Mesodermal cell (in vitro differentiated cells): ENCODE measurements around the gene MYO1D.

Experiments used
- H3K27ac ChIP-seq: 2 replicates; pipeline ENCODE4 v1.7.0; 2013; ENCODE audit warnings: mild to moderate bottlenecking, low read depth, low read length, moderate library complexity; ENCODE audit not compliant: severe bottlenecking
- H3K36me3 ChIP-seq: 2 replicates; pipeline ENCODE4 v1.7.1; 2013; ENCODE audit warnings: mild to moderate bottlenecking, low read length, moderate library complexity; ENCODE audit not compliant: control insufficient read depth, insufficient read depth
- H3K4me1 ChIP-seq: one replicate; pipeline ENCODE4 v1.7.1; 2013; ENCODE audit warnings: mild to moderate bottlenecking, low read length; ENCODE audit not compliant: insufficient read depth, control insufficient read depth, poor library complexity, severe bottlenecking
- H3K4me3 ChIP-seq: 2 replicates; pipeline ENCODE4 v1.7.0; 2013; ENCODE audit warnings: low read length, control low read depth, mild to moderate bottlenecking; ENCODE audit not compliant: insufficient read depth, poor library complexity, severe bottlenecking; ENCODE audit errors: extremely low read depth
- H3K9me3 ChIP-seq: 2 replicates; pipeline ENCODE4 v1.7.1; 2013; ENCODE audit warnings: mild to moderate bottlenecking, low read length, moderate library complexity; ENCODE audit not compliant: control insufficient read depth
- WGBS, 2 experiments: methylation state at CpG; one replicate each; pipeline ENCODE4 v1.1.5; 2013; ENCODE audit warnings: missing lambda C conversion rate in 2 of 2; ENCODE audit not compliant: insufficient coverage in 2 of 2; 5-methylcytosine and 5-hydroxymethylcytosine counted together

MYO1D gene

DNA sequence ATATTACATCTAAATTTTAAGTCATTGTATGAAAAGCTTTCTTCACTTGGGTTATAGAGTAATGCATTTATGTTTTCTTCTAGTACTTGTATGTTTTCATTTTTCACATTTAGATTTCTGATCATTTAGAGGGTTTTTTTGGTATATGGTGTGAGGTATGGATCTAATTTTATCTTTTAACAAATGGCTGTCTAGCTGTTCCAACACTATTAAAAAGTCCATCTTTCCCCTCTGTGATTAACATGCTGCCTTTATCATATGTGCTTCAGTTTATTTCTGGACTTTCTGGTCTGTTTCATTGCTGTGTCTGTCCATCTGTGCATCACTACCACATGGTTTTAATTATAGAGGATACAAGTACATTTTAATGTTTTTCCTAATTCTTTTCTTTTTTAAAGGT, 163.8 kb downstream of the MYO1D start:
- no peak overlapping the region for H3K4me3 ChIP-seq

DNA sequence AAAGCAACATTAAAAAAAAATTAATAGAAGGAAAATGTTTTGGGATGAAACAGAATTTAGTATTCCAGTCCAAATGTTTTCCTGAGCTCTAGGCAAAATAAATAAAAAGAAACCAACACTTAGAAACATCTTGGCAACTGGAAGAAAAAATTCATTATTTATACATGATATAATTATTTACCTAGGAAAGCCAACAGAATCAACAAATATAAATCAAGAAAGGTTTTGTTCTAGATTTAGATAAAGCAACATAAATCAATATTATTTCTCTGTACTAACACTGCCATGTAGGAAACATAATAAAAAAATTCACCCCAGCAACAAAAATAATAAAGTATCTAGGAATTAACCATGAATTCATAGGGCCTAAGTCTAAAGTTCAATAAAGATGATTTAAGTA, 167.4 kb downstream of the MYO1D start:
- Histone ChIP-seq H3K4me1 (no peaks in the 10 kb centered on the region), H3K36me3 (no peaks in the 10 kb centered on the region), H3K4me3 (no peak overlapping the region), H3K27ac (no peak overlapping the region), H3K9me3 (no peaks in the 10 kb centered on the region)

More for the DNA sequence above, 163.8 kb downstream of the MYO1D start:
- no peaks in the 10 kb centered on the region for H3K9me3 ChIP-seq
- no peaks in the 10 kb centered on the region for H3K4me1 ChIP-seq
- no peaks in the 10 kb centered on the region for H3K36me3 ChIP-seq
- H3K27ac ChIP-seq, result no peak overlapping the region

DNA sequence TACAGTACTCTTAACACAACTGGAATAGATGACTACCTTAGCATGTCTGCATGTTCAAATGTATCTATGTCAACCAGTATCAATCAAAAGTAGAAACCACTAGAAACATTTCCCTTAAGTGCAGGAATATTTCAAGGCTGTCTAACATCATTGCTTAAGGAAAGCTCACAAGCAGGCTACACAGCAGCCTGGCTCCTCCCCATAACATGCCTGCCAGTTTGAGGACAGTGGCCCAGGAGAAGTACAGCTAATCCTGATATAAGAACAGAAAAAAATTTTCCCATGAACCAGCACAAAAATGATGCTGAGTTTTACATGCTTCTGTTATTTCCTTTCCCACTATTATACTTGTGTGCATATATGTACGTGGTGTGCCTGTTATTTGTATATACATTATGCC, 175.1 kb downstream of the MYO1D start:
- H3K4me3 ChIP-seq, result no peak overlapping the region
- no peak overlapping the region for H3K27ac ChIP-seq
- no peaks in the 10 kb centered on the region for H3K4me1 ChIP-seq
- no CpG with 5 or more reads among the region's 1 CpG for WGBS, 2 experiments
- H3K36me3 ChIP-seq, result no peaks in the 10 kb centered on the region
- no peaks in the 10 kb centered on the region for H3K9me3 ChIP-seq

DNA sequence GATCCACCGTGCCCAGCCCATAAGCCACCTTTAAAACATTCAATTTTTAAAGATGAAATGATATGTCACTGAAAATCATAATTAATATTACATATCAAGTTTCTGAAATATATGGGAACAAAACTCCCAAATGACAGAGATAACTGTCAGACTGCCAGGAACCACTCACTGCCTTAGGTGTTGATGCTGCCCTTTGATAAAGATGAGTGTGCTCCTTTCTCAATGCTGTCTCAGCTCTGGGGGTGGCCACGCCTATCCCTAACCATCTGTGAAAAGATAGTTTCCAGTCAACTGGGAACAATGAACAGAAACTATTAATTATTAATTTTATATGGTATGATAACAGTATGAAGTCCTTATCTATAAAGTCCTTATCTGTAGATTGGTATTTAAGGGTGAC, 177.7 kb downstream of the MYO1D start:
- no peaks in the 10 kb centered on the region for H3K4me1 ChIP-seq
- H3K36me3 ChIP-seq, result no peaks in the 10 kb centered on the region
- no peak overlapping the region for H3K27ac ChIP-seq
- no peak overlapping the region for H3K4me3 ChIP-seq
- no CpG with 5 or more reads among the region's 2 CpGs for WGBS, 2 experiments
- H3K9me3 ChIP-seq, result no peaks in the 10 kb centered on the region

DNA sequence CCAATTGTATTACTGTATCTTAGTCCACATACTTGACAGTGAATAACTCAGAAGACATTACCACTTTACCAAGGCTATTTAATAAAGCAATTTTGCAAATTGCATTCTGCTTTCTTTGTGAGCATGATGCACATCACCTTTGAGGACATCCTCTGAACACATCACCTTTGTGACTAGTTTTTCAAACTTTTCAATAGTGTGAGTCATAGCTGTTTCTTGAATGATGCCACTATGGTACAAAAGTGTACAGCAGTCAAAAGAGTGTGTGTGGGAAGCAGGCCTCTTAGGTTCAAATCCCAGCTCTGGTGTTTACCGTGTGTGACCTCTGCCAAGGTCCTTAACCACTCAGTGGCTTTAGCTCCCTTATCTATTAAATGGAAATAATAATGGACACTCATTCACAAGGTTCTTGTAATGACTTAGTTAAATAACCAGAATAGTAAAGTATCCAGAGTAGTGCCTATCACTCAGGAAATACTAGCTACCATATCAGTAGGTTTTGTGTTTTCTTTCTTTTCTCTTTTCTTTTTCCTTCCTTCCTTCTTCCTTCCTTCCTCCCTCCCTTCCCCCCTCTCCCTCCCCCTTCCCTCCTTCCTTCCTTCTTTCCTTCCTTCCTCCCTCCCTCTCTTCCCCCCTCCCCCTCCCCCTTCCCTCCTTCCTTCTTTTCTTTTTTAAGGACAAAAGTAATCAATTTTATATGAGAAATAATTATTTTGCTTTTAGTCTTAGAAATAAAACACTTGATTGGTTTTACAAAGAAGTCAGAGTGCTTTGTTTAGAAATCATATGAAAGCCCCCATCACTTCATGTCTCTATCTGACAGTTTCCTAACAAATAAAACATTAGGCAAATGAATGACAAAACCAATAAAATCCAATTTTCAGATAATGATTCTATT, 178.9 kb downstream of the MYO1D start:
- Histone ChIP-seq H3K9me3 (no peaks in the 10 kb centered on the region), H3K27ac (no peak overlapping the region), H3K36me3 (no peaks in the 10 kb centered on the region), H3K4me3 (no peak overlapping the region), H3K4me1 (no peaks in the 10 kb centered on the region)
- WGBS, 2 experiments, result no CpG with 5 or more reads among the region's 1 CpG

DNA sequence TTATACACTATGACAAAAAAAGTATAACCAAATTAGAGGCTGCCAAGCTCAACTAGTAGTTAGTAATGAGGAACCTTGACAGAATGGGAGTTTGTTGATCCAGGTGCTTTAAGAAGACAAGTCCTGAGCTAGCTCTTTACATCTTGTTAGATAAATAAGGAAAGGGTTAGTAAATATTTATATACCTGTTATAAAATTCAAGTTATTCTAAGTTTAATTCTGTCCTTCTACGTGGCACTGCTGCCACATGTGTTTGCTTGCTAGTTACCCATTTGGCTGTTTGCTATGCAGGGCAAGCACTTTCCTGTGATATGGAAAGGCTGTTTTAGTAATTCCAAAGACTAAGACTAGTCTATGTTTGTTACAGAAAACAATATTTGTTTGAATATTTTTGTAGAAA, 180.5 kb downstream of the MYO1D start:
- Histone ChIP-seq H3K9me3 (no peaks in the 10 kb centered on the region), H3K36me3 (no peaks in the 10 kb centered on the region), H3K27ac (no peak overlapping the region), H3K4me3 (no peak overlapping the region), H3K4me1 (no peaks in the 10 kb centered on the region)
- WGBS, 2 experiments, result no CpG with 5 or more reads among the region's 1 CpG

DNA sequence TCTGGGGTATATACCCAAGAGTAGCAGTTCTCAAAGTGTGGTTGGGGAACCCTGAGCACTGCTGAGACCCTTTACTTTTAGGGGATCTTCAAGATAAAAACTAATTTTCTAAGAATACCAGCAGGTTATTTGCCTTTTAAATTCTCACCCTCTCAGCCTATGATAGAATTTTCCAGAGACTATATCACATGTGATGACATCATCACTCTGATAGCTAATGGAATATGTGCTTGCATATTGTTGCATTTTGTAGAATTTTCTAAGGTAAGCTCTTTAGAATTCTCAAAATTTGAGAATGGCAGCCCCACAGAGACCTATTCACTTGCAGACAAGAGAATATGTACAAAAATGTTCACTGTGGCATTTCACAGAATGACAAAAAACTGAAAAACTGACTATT, 181.1 kb downstream of the MYO1D start:
- Histone ChIP-seq H3K9me3 (no peaks in the 10 kb centered on the region), H3K4me3 (no peak overlapping the region), H3K36me3 (no peaks in the 10 kb centered on the region), H3K4me1 (no peaks in the 10 kb centered on the region), H3K27ac (no peak overlapping the region)

DNA sequence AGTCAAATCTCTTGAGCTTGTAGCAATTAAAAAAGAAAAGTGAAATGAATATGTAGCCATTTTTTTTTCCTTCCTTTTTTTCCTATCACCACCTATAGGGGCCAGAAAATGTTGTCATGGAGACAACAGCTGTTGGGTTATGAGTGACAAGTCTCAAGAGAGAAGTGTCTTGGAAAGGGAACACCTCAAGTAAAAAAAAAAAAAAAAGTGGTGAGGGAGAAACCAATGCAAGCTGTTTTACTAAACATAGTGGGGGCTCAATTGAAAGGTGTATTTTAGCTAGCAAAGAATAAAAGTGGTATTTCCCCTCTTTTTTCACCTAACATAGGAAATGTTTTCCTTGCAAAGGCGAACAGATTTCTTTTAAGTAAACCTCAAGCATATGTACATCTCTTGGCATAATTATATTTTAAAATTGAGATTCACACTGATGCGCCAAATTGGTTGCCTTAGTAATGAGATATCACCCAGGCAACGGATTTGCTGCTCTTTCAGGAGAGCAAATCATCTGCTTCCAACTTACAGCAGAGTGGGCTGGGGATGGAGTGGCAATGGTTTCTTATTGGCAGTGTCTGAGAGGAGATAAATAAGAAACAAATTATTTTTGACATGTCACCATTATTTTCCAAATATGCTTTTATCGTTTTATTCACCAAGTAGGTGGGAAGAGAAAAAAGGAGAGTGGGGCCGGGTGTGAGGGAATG, 183.6 kb downstream of the MYO1D start:
- Histone ChIP-seq H3K9me3 (no peaks in the 10 kb centered on the region), H3K4me3 (no peak overlapping the region), H3K27ac (no peak overlapping the region), H3K4me1 (no peaks in the 10 kb centered on the region), H3K36me3 (no peaks in the 10 kb centered on the region)
- WGBS, 2 experiments, result 100% methylated on average over 1 of the region's 5 CpGs; no CpG with 5 or more reads in 1 of the 2 experiments

DNA sequence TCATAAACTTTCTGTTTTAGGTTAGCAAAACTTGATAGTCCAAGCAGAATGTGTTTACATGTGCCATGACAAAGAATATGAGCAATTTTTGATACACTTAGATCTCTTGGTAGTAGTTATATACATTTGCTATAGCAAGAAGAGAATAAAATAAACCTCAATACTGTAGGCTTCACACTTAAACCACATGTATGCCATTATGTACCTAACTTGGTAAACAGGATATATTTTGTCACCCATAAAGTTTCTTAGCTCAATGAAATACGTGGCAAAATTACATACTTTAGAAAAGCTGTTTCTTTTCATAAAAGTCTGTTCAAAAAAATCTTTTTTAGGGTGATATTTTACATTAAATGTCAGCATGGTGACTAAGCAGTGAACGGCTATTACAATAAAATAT, 184.7 kb downstream of the MYO1D start:
- Histone ChIP-seq H3K27ac (no peak overlapping the region), H3K36me3 (no peaks in the 10 kb centered on the region), H3K4me1 (no peaks in the 10 kb centered on the region), H3K4me3 (no peak overlapping the region), H3K9me3 (no peaks in the 10 kb centered on the region)
- WGBS, 2 experiments, result no CpG with 5 or more reads among the region's 2 CpGs

DNA sequence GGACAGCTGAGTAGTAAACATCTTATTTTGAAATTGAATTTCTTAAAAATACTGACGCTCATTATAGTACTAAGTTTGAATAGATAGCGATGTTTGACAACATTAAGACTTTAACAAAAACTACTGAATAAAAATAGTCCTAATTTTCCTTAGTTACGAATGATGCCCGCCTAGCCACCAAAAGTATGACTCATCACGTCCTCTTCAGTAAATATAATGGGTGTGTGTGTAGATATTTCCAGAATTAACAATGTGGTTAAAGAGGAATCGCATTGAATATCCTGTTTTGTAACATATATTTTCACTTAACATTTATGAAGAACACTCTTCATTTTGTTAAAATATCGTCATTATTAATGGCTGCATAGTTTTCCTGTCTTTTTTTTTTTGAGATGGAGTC, 187.6 kb downstream of the MYO1D start:
- no peaks in the 10 kb centered on the region for H3K4me1 ChIP-seq
- H3K9me3 ChIP-seq, result no peaks in the 10 kb centered on the region
- H3K27ac ChIP-seq, result no peak overlapping the region
- 100% methylated on average over 1 of the region's 7 CpGs for WGBS, 2 experiments
- no peaks in the 10 kb centered on the region for H3K36me3 ChIP-seq
- H3K4me3 ChIP-seq, result no peak overlapping the region

DNA sequence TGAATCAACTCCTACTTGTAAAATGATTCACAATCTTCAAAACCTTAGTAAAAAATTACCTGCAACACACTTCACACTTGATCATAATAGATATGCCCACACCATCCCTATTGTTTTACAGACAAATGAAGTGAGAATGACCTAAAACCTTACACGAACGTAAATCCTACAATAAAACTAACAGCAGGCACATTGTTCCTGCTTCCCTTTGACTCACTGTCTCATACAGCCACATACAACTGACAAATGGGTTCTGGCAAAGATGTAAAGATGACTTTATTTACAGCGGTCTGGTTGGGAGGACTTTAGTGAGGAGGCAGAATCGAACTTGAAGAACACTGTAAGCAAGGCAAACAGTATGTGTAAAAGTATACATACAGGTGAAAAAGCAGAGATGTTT, 188.7 kb downstream of the MYO1D start:
- no peak overlapping the region for H3K27ac ChIP-seq
- no peaks in the 10 kb centered on the region for H3K4me1 ChIP-seq
- no peaks in the 10 kb centered on the region for H3K36me3 ChIP-seq
- H3K9me3 ChIP-seq, result no peaks in the 10 kb centered on the region
- H3K4me3 ChIP-seq, result no peak overlapping the region
- WGBS, 2 experiments, result 84 to 93% methylated on average over 4 of the region's 4 CpGs
